ENCODE measurements around the gene EFNA2.

Gene EFNA2

GRCh38 chr19:1259876-1260748, 25.6 kb upstream of the EFNA2 start:
- DNase-seq (ENCODE audit: low read depth in 1 of 2, low spot score in 1 of 2) = no peak

GRCh38 chr19:1260749-1261537, 24.7 kb upstream of the EFNA2 start:
- peak; percentile 96 to 97 for DNase-seq (ENCODE audit: low read depth in 1 of 2, low spot score in 1 of 2)

GRCh38 chr19:1261538-1261797, 24.2 kb upstream of the EFNA2 start:
- DNase-seq (ENCODE audit: low read depth in 1 of 2, low spot score in 1 of 2) = no peak

- DNase-seq (ENCODE audit: low read depth in 1 of 2, low spot score in 1 of 2) = no peak
These were observed 23.7 kb upstream of the EFNA2 start for GRCh38 chr19:1261798-1262622.

DNA sequence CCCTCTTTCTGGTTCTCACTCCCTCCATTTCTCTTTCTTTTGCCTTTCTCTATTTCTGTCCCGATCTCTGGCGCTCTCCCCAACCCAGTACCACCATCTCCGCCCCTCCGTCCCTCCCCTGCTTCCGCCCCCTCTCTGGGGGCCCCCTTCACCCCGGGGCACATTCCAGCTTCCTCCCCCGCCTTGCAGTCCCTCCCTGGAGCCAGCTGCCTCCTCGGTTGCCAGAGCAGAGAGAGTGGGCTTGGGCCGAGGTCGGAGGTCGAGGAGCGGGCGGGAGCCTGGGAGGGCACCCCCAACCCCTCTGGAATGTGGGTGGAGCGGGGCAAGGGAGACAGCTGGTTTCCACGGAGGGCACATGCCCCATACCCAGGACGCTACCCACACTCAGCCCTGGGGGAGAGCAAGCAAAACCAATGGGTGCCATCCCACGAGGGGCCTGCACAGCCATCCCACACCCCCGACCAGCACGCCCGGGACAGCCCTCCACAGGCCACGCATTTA, 23.0 kb upstream of the EFNA2 start:
- no peak for DNase-seq (ENCODE audit: low read depth in 1 of 2, low spot score in 1 of 2)

- DNase-seq (ENCODE audit: low read depth in 1 of 2, low spot score in 1 of 2) = no peak
These were observed 22.5 kb upstream of the EFNA2 start for GRCh38 chr19:1263188-1263587.

GRCh38 chr19:1264801-1265614, 20.7 kb upstream of the EFNA2 start:
- no peak for DNase-seq (ENCODE audit: low read depth in 1 of 2, low spot score in 1 of 2)

DNA sequence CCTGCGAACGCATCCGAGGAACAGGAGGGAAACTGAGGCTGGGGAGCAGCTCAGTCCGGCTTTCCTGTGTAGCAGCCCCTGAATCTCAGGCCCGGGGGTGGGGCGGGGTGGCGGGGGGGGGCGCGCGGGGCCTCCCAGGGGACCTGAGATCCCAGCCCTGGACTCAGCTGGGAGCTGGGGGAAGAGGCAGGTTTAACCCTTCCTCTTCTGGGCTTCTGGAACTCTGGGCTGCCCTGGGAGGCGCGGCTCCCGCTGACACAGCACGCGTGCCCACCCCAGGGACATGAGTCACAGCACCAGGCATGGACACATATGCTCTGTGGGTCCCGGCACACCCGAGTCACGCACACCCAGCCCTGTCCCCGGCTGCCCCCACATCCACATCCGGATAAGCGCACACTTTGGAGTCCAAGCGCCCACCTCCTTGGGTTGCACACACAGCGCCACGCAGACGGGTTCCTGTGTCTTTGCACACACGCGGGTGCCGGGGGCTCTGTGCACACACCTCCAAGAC, 20.0 kb upstream of the EFNA2 start:
- no peak for DNase-seq (ENCODE audit: low read depth in 1 of 2, low spot score in 1 of 2)

DNA sequence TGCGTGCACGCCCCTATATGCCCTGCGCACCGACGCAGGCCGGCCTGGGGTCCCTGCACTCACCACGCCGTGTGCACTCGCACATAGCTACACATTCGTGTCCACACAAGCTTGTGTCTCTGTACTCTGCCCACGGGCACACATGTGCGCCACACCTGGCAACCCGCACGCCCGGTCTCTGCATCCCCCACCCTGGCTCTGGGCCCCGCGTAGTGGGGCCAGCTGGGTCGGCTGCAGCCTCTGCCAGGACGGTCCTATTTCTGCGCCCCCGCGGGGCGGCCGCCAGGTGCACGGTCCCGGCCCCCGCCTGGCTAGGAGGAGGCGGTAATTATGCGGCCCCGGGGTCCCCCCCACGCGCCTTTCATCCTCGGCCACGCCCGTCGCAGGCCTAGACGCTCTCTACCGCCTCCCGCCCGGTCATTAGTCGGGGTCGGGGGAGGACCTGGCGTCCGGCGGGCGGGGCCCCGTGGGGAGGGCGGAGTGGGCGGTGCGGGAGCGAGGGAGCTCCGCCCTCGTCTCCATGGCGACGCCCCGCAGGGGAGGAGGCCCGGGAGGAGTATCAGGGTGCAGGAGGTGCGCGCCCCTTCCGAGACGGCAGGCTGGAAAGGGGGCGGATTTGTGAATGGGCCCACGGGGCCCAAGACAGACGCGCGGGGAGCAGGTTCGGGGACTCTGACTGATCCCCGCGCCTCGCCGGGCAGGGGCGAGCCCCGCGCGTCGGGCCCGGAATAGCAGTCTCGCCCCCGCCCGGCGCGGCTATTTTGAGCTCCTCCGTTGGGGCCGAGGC, 19.4 kb upstream of the EFNA2 start:
- peak; percentile 65 to 73 for DNase-seq (ENCODE audit: low read depth in 1 of 2, low spot score in 1 of 2)

DNA sequence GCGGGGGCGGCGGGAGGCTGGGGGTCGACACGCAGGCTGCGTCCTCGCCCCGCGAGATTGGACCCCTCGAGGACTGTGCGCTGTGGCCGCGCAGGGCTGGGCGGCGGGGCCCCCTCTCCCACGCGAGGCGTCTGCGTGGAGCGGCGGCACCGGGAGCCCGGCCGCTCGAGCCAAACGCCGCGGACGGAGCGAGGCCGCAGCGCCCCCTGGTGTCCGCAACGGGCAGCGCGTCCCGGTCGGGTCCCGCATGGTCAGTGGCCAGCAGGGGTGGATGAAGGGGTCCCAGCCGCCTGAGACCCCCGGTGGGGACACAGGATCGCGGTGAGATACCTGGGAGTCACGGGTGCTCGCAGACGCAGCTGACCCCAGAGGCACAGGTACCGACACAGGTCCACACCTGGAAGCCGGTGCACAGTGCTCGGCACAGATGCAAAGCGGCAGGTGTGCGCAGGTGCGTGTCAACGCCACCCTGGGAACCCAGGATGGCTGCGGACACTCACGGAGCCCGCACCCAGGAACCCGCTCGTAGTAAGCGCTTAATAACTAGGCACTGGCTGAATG, 18.7 kb upstream of the EFNA2 start:
- DNase-seq (ENCODE audit: low read depth in 1 of 2, low spot score in 1 of 2) = peak; percentile 54 to 55

- no peak for DNase-seq (ENCODE audit: low read depth in 1 of 2, low spot score in 1 of 2)
These were observed 18.0 kb upstream of the EFNA2 start for GRCh38 chr19:1267477-1268225.

DNA sequence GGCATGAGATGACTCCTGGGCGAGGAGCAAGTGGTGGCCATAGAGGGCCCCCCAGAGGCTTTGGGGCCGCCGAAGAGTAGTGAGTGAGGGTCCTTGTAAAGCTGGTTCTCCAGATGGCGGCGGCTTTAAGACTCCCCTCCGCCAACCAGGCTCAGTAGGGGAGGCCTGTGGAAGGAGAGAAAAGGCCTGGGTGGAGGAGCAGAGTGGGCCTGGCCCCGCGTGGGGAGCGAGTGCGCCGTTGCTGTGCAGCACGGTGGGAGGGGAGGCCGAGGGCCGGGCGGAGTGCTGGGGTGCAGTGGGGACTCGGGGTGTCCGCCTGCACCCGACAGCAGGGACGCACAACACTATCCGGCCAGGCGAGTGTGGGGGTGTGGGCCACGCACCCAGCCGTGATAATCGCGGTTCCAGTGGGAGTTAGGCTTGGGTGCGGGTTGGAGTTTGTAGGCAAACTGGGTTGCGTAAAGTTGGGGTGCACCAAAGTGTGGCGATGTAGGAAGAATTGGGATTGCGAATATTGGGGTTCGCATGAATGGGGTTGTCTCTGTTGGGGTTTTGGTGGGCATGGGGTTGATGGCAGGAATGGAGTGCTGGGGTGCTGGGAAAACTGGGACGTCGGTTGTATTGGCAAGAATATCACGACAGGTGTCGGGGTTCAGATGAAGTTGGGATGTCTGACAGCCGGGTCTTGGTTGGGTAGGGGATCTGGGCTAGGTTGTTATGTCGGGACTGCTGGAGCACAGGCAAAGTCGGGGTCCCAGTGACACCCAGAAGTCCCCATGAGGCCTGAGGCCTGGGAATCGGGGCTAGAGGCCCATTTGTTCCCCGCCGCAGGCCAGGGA, 17.2 kb upstream of the EFNA2 start:
- no peak for DNase-seq (ENCODE audit: low read depth in 1 of 2, low spot score in 1 of 2)

DNA sequence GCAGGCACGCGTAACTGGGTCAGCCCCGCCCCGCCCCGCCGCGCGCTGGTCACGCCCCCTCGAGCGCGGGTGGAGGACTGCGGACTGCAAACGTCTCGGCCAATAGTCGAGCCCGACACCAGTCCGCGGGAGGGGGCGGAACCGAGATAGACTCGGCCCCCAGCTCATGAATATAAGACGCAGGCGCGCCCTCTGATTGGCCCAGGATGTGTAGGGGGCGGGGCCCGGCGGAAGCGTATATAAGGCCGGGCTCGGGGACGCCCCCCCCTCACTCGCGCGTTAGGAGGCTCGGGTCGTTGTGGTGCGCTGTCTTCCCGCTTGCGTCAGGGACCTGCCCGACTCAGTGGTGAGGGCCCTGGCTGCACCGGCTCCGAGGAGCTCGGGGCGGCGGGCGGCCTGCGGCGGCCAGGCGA, 16.6 kb upstream of the EFNA2 start, which contains the start of gene CIRBP:
Gene CIRBP, plus strand, starts transcription at position 268 of the 413 bp plus-strand sequence. CDS start 1,602 bp downstream, outside the sequence.
- DNase-seq (ENCODE audit: low read depth in 1 of 2, low spot score in 1 of 2) = peak; percentile 98 to 99

GRCh38 chr19:1269478-1270212, 16.0 kb upstream of the EFNA2 start:
- peak; percentile 78 to 81 for DNase-seq (ENCODE audit: low read depth in 1 of 2, low spot score in 1 of 2)

- no peak for DNase-seq (ENCODE audit: low read depth in 1 of 2, low spot score in 1 of 2)
These were observed 15.3 kb upstream of the EFNA2 start for GRCh38 chr19:1270213-1270853.

DNA sequence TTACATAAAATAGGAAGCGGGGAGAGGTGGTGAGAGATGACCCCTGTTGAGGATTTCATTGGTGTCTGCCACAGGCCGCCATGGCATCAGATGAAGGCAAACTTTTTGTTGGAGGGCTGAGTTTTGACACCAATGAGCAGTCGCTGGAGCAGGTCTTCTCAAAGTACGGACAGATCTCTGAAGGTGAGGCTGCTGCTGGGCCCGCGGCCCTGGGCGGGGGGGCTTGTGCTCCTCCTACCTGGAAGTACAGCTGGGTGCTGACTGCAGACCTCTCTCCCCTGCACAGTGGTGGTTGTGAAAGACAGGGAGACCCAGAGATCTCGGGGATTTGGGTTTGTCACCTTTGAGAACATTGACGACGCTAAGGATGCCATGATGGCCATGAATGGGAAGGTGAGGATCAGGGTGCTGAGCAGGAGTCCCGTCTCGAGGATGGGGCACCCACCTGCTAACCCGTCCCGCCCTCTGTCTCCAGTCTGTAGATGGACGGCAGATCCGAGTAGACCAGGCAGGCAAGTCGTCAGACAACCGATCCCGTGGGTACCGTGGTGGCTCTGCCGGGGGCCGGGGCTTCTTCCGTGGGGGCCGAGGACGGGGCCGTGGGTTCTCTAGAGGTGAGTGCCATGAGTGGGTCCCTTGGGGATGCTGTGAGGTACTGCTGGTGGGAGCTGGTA, 14.7 kb upstream of the EFNA2 start:
- DNase-seq (ENCODE audit: low read depth in 1 of 2, low spot score in 1 of 2) = no peak
